HG03045 (cell line): ENCODE data around the gene ACTN4.
"Not testable (repeated sequence)": the region's sequence is repeated elsewhere in the genome, so short reads cannot be mapped to it uniquely, and the experiment has no call there.

ENCODE experiments used
- ATAC-seq: cut with Tn5 transposase; IDR thresholded peaks from one replicate; pipeline ENCODE4 v1.9.1; 2021; ENCODE audit warnings: mild to moderate bottlenecking, moderate library complexity; ENCODE audit not compliant: unreplicated experiment

ACTN4 gene

GRCh38 chr19:38647368-38647965 lies at the start of gene ACTN4:
ACTN4 (plus strand) TSS chr19:38647649; CDS start chr19:38647746, 97 bp downstream.
- ATAC-seq, result peak; percentile 82

- no peak for ATAC-seq
These were observed 47.7 kb upstream of the ACTN4 start for GRCh38 chr19:38599722-38600121.

GRCh38 chr19:38602856-38603255 lies 44.6 kb upstream of the ACTN4 start:
- ATAC-seq, result not testable (repeated sequence)

DNA sequence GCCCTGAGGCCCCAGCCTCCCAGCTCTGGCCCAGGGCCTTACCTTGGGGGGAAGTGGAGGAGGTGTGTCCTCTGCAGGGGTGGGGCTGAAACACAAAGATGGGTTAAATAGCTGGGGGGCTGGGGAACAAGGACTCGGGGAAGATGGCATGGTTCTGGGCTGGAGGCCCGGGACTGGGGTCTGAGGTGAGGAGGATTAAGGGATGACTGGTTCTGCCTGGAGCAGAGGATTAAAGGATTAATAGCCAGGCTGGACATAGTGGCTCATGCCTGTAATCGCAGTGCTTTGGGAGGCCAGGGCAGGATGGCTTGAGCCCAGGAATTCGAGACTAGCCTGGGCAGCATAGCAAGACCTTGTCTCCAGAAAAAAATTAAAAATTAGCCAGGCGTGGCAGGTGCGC lies 41.3 kb upstream of the ACTN4 start:
- ATAC-seq, result no peak

DNA sequence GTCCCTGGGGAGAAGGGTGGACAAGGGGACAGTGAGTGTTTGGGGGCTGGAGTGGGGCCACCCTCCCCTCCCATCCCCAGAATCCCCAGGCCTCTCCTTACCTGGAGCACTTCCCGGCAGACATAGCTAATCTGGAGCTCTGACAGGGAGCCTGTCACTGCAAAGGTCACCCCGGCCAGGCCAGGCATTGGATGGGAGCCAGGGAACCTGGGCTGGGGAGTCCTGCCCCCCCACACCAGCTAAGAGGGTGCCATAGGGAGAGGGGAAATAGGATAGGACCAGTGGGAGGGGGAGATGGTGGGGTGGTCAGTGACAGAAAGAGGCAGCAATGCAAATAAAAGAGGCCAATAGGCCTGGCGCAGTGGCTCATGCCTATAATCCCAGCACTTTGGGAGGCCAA lies 33.2 kb upstream of the ACTN4 start:
- ATAC-seq, result no peak

GRCh38 chr19:38615007-38615581 lies 32.4 kb upstream of the ACTN4 start:
- ATAC-seq, result no peak

GRCh38 chr19:38616265-38616664 lies 31.2 kb upstream of the ACTN4 start:
- ATAC-seq, result no peak

DNA sequence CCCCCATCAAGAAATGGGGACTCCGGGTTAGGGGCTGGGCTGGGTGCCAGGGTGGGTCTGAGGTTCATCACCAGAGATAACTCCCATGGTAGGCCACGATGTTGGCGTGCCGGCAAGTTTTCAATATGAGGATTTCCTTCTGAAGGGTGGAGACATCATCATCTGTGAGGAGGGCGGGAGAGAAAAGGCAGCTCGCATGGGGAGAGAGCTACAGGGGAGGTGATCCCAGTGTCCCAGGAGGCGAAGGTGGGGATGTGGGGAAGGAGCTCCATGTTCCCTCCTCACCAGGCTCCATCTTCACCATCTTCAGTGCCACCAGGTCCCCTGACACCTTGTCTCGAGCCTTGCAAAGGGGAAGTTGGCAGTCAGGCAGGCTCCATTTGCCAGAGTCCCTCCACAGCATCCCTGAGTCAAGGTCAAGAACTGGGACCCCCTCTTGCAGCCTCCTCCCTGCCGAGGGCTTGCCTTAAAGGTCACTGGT lies 30.1 kb upstream of the ACTN4 start:
- no peak for ATAC-seq

- peak; percentile 41 for ATAC-seq
These were observed 29.5 kb upstream of the ACTN4 start, which contains the start of gene MAP4K1 for GRCh38 chr19:38617764-38618589. MAP4K1 (minus strand) TSS chr19:38617953; CDS start chr19:38617895, 58 bp downstream.

DNA sequence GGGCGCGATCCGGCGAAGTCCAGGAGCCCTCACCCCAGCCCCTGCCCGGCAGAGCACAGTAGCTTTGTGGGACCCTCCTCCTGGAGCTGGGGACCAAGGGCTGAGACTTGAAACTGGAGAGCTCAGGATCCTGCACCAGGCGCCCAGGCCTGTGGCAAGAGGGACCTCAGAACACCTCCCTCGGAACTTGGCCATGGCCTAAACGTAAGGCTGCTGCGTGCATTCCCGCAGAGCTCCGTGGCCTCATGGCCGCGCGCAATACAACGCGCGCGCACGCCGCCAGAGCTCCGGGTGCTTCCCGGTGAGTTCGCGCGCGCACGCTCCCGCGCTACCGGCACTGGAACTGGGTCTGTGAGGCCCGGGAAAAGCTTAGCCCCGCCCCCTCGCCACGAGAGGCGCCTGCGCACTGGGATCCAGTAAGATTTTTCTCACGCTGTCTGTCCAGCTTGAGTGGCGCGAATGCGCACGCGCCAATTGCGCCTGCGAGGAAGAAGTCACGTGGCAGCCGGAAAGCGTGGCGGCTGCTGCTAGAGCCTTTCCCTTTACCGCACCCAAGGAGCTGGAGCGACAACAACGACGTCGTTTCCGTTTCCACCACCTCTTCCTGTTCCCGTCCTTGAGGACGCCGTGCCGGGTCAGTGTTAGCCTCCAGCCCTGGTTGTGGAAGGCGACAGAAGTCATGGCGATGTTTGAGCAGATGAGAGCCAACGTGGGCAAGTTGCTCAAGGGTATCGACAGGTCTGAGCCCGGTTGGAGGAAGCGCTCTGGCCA lies 28.7 kb upstream of the ACTN4 start, which contains the start of gene EIF3K:
TSS of gene EIF3K (plus strand) at position 599 of the 771 bp plus-strand sequence. CDS start at position 680, 81 bp downstream.
- ATAC-seq, result peak; percentile 73

GRCh38 chr19:38619361-38620174 lies 27.9 kb upstream of the ACTN4 start:
- ATAC-seq, result no peak

- ATAC-seq, result no peak
These were observed 22.6 kb upstream of the ACTN4 start for GRCh38 chr19:38624822-38625221.

DNA sequence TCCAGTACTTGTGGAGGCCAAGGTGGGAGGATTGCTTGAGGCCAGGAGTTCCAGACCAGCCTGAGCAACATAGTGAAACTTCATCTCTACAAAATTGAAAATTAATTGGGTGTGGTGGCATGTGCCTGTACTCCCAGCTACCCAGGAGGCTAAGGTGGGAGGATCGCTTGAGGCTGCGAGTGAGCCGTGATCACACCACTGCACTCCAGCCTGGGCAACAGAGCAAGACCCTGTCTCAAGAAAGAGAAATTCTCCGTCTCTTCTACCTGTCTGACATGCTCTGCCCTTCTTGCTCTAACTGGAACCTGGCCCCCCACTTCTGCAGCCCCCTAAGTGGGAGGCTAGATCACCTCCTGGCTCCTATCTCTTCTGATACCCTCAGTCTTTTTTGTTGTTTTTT lies 21.0 kb upstream of the ACTN4 start:
- ATAC-seq, result no peak

DNA sequence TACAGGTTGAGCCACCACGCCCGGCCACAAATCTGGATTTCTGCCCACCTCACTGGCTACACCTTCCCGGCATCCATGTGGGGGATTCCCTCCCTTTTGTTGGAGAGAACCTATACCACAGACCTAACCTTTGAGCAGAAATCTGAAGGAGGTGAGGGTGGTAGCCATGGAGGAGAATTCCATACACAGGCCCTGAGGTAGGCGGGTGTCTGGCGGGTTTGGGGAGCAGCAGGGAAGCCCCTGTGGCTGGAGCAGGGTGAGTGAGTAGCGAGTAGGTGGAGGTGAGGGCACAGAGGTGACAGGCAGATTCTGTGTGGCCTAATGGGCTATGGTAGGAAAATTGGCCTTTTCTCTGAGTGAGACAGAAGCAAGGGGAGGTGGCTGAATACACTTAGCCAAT lies 17.9 kb upstream of the ACTN4 start:
- no peak for ATAC-seq

DNA sequence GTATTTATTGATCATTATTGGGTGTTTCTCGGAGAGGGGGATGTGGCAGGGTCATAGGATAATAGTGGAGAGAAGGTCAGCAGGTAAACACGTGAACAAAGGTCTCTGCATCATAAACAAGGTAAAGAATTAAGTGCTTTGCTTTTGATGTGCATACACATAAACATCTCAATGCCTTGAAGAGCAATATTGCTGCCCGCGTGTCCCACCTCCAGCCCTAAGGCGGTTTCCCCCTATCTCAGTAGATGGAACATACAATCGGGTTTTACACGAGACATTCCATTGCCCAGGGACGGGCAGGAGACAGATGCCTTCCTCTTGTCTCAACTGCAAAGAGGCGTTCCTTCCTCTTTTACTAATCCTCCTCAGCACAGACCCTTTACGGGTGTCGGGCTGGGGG lies 16.1 kb upstream of the ACTN4 start:
- not testable (repeated sequence) for ATAC-seq

GRCh38 chr19:38631811-38632475 lies 15.5 kb upstream of the ACTN4 start:
- ATAC-seq, result not testable (repeated sequence)

DNA sequence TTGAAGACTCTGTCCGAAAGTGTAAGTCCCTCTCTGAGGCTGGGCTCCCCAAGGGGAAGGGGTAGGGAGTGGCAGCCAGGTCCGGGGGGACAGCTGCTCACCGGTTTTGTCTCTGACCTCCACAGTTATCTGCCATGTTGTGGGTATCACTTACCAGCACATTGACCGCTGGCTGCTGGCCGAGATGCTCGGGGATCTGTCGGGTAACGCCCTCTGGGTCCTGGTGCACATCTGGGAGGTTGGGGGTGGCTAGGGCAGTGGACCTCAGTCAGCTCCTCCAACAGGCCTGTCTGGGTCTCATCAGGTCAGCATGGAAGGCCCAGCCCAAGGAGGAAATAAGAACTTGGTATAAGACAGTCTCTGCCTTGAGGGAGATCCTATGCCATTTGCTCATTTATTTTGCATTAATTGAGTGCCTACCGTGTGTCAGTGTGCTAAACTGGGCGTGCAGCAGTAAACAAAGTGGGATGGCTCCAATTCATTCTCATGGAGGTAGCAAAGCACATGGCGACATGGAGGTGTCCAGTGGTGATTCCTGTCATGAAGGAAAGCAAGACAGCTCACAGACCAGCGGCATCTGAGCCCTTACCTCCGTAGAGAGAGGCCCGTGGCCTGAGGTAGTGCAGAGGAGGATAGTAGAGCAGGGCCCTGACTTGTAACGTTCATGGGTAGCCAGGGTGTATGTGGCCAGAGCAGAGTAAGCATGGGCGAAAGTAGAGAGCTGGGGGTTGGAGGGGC lies 14.8 kb upstream of the ACTN4 start:
- no peak for ATAC-seq

GRCh38 chr19:38634757-38635482 lies 12.5 kb upstream of the ACTN4 start:
- ATAC-seq, result no peak
